Fibroblast of peridontal ligament (primary cell): ENCODE data around the gene ARL16.

ENCODE experiments used
- DNase-seq: peaks from one replicate; pipeline ENCODE4 v3.0.0-alpha.2; 2010; ENCODE audit errors: extremely low read depth

Gene ARL16

DNA sequence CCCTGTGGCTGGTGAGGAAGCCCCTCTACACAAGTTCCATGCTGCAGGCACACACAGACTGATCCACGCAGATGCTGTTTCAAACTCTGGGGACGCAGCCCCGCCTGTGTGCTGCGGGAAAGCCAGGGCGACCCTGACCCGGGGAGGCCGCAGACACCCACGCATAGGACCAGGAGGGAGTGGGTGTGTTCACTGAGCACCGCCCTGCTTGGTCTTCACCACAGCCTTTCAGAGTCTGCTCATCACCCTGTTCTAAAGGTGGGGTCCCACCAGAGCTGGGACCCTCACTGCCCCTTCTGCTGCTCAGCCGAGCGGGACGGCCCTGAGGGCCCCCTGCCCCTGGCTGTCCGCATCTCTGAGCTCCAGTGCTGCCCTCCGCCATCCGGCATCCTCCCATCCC lies 39.1 kb downstream of the ARL16 start:
- no peak for DNase-seq

GRCh38 chr17:81641825-81642489 lies 41.6 kb downstream of the ARL16 start:
- DNase-seq = peak; percentile 53

DNA sequence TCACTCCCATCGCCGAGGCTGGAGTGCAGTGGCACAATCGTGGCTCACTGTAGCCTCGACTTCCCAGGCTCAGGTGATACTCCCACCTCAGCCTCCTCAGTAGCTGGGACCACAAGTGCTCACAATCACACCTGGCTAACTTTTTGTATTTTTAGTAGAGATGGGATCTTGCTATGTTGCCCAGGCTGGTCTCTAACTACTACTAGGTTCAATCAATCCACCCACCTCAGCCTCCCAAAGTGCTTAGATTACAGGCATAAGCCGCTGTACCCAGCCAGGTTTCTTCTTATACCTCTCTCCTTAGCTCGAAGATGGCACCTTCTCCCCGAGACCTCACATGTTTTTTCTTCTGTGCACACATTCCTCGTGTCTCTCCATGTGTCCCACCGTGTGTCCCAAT lies 43.6 kb downstream of the ARL16 start:
- DNase-seq = no peak

DNA sequence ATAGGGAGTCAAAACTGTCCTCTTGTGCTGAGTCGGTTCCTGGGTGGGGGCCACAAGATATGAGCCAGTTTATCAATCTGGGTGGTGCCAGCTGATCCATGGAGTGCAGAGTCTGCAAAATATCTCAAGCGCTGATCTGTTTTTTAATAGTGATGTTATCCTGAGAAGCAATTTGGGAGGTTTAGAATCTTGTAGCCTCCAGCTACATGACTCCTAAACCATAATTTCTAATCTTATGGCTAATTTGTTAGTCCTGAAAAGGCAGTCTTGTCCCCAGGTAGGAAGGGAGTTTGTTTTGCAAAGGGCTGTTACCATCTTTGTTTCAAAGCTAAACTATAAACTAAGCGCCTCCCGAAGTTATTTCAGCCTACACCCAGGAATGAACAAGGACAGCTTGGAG lies 44.9 kb downstream of the ARL16 start:
- no peak for DNase-seq

DNA sequence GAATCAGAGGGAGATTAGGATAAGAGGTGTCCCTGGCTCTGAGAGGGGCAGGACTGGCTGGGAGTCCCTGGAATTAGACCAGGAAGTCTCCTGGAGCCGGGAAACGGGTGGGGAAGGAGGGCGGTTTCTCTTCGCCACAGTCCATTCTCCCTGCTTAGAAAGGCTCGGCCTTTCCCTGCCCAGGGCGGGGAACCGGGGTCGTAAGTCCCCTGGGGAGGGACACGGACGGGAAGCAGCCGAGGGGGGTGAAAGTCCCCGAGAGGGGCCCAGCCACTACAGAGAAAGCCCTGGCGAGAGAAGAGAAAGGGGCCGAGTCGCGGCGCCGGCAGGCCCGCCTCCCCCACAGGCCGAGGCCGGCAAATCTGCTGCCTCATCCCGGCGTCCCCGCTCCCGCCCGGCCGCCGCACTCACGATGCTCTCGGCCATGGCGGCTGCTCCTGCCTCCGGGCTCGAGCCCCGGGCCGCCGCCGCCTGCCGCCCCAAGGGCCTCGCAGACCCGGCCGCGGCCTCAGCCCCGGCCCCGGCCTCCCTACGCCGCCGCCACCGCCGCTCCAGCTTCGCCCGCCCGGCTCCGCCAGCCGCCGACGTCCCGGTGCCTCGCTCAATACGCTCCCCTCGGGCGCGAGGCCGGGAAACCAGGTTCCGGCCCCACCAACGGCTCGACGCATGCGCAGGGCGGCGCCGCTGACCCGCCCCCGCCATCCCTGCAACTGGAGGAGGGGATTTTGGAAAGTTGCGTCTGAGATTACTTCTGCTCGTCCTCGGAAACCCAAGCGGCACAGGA lies 46.9 kb downstream of the ARL16 start, which contains the start of the genes NPLOC4 and TSPAN10:
Gene NPLOC4, minus strand, starts transcription at position 608 of the 784 bp plus-strand sequence. Its CDS starts 182 bp downstream, at position 426.
Gene TSPAN10, plus strand, starts transcription at position 692 of the 784 bp plus-strand sequence. CDS start 5,217 bp downstream, outside the sequence.
- DNase-seq = peak; percentile 82

- no peak for DNase-seq
These were observed 47.6 kb downstream of the ARL16 start for GRCh38 chr17:81635973-81636504.

DNA sequence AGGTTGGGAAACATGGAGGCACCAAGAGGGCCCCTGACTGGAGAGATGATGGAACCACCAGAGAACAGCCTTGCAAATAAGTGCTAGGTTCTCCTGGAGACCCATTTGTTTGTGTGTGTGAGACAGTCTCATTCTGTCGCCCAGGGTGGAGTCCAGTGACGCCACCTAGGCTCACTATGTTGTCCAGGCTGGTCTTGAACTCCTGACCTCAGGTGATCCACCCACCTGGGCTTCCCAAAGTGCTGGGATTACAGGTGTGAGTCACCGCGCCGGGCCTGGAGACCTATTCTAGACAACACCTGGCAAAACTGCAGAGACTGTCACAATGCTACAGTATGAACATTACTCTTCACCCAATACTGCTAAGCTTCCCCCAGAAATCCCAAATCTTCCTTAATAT lies 48.2 kb downstream of the ARL16 start:
- no peak for DNase-seq

GRCh38 chr17:81631482-81631881 lies 52.1 kb downstream of the ARL16 start:
- DNase-seq = no peak
